ENCODE data around the gene RESP18.
"Not testable (repeated sequence)": the region's sequence is repeated elsewhere in the genome, so short reads cannot be mapped to it uniquely, and the experiment has no call there.

RESP18 gene

GRCh38 chr2:219292616-219293015, 39.9 kb downstream of the RESP18 start:
- DNase-seq (ENCODE audit: low read depth, low spot score): no peak

GRCh38 chr2:219291910-219292490, 40.5 kb downstream of the RESP18 start:
- DNase-seq (ENCODE audit: low read depth, low spot score): no peak

GRCh38 chr2:219291394-219291793, 41.1 kb downstream of the RESP18 start:
- no peak for DNase-seq (ENCODE audit: low read depth, low spot score)

GRCh38 chr2:219290381-219291171, 42.0 kb downstream of the RESP18 start:
- DNase-seq (ENCODE audit: low read depth, low spot score): no peak

GRCh38 chr2:219289537-219290361, 42.8 kb downstream of the RESP18 start:
- no peak for DNase-seq (ENCODE audit: low read depth, low spot score)

GRCh38 chr2:219289195-219289536, 43.4 kb downstream of the RESP18 start:
- no peak for DNase-seq (ENCODE audit: low read depth, low spot score)

- no peak for DNase-seq (ENCODE audit: low read depth, low spot score)
These were observed 44.8 kb downstream of the RESP18 start for GRCh38 chr2:219287580-219288265.

- DNase-seq (ENCODE audit: low read depth, low spot score): not testable (repeated sequence)
These were observed 45.5 kb downstream of the RESP18 start for GRCh38 chr2:219287116-219287440.

GRCh38 chr2:219286436-219287115, 46.0 kb downstream of the RESP18 start:
- no peak for DNase-seq (ENCODE audit: low read depth, low spot score)

GRCh38 chr2:219285894-219286425, 46.6 kb downstream of the RESP18 start:
- no peak for DNase-seq (ENCODE audit: low read depth, low spot score)

- DNase-seq (ENCODE audit: low read depth, low spot score): no peak
These were observed 47.2 kb downstream of the RESP18 start for GRCh38 chr2:219285373-219285735.

GRCh38 chr2:219284501-219285372, 47.8 kb downstream of the RESP18 start:
- no peak for DNase-seq (ENCODE audit: low read depth, low spot score)

- no peak for DNase-seq (ENCODE audit: low read depth, low spot score)
These were observed 49.5 kb downstream of the RESP18 start for GRCh38 chr2:219282943-219283581.

- DNase-seq (ENCODE audit: low read depth, low spot score): no peak
These were observed 50.2 kb downstream of the RESP18 start for GRCh38 chr2:219282375-219282774.

- no peak for DNase-seq (ENCODE audit: low read depth, low spot score)
These were observed 51.0 kb downstream of the RESP18 start for GRCh38 chr2:219281588-219281987.

- no peak for DNase-seq (ENCODE audit: low read depth, low spot score)
These were observed 51.9 kb downstream of the RESP18 start for GRCh38 chr2:219280651-219281050.

GRCh38 chr2:219279916-219280516, 52.5 kb downstream of the RESP18 start:
- DNase-seq (ENCODE audit: low read depth, low spot score): no peak

GRCh38 chr2:219279151-219279915, 53.2 kb downstream of the RESP18 start, which contains the start of gene DNAJB2:
DNAJB2 (plus strand) TSS chr2:219279366; CDS start chr2:219279834, 468 bp downstream.
- peak; percentile 97 for DNase-seq (ENCODE audit: low read depth, low spot score)

All from activated CD4-positive, CD25-positive, alpha-beta regulatory T cell treated with anti-CD3 and anti-CD28 coated beads, Interleukin-2, amount 50 U/mL, for 16 hours (primary cell).